Immature natural killer cell (primary cell): ENCODE data around the gene DST. TPM values are rescaled to one million over a fixed set of nuclear protein-coding genes. Genes with fewer than 3 reads are reported as not detected.

Source experiments
- DNase-seq, 3 donors: peaks; one replicate each; pipeline ENCODE4 v3.0.0; 2022; ENCODE audit warnings: mixed read lengths in 1 of 3
- H3K27ac Mint-ChIP-seq, 6 donors: one replicate each; pipeline ENCODE4 v1.8.0; 2020; ENCODE audit warnings: mixed read lengths in 6 of 6, mild to moderate bottlenecking in 5 of 6, inconsistent platforms in 4 of 6, moderate library complexity in 3 of 6
- H3K27me3 Mint-ChIP-seq, 3 donors: one replicate each; pipeline ENCODE4 v1.8.0; 2020 to 2021; ENCODE audit warnings: low read depth in 3 of 3, mild to moderate bottlenecking in 3 of 3, mixed read lengths in 3 of 3, moderate library complexity in 3 of 3, inconsistent platforms in 1 of 3
- H3K36me3 Mint-ChIP-seq, 3 donors: one replicate each; pipeline ENCODE4 v1.8.0; 2020; ENCODE audit warnings: mixed read lengths in 3 of 3, inconsistent platforms in 2 of 3, mild to moderate bottlenecking in 2 of 3
- H3K4me1 Mint-ChIP-seq, 2 donors: one replicate each; pipeline ENCODE4 v1.8.0; 2020; ENCODE audit warnings: inconsistent platforms in 2 of 2, mild to moderate bottlenecking in 2 of 2, mixed read lengths in 2 of 2, moderate library complexity in 1 of 2
- H3K4me3 Mint-ChIP-seq, 5 donors: one replicate each; pipeline ENCODE4 v1.8.0; 2020; ENCODE audit warnings: mild to moderate bottlenecking in 5 of 5, mixed read lengths in 5 of 5, inconsistent platforms in 3 of 5, moderate library complexity in 3 of 5
- H3K9me3 Mint-ChIP-seq, 6 donors: one replicate each; pipeline ENCODE4 v1.8.0; 2020; ENCODE audit warnings: mild to moderate bottlenecking in 6 of 6, mixed read lengths in 6 of 6, inconsistent platforms in 4 of 6, moderate library complexity in 3 of 6
- polyA plus RNA-seq, 3 donors: library from polyadenylated mRNA; unstranded; fragments of 300-500 nt; fragmentation: Illumina TruSeq; gene quantifications; one replicate each; pipeline ENCODE4 v1.2.3, GENCODE V29; 2021

The DST gene
- polyA plus RNA-seq, 3 donors from 2014 or later: 0.13 to 4.6 (median 0.99) TPM

DNA sequence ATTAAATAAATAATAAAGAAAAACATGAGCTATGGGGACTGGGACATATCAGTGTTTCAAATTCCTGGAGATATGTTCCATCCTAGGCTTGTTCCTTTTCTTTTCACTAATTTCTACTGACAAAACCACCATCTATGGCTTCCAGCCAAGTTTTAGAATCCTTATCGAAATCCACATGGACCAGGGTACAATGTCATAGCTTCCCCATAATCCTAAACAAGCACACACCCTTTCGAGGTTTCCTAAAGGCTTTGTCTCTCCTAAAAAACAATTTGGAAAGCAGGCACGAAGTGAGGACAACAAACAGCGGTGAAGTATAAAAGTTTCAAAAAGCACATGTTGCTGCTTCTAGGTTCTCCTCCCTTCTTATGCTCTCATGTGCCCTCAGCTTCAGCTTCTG is 13.3 kb upstream of the DST start:
- Mint-ChIP-seq H3K27me3 (peaks cover 0 to 5% (median 2%) of the 10 kb centered on the region in 3 donors), H3K4me1 (no peaks in the 10 kb centered on the region), H3K27ac (no peak overlapping the region), H3K4me3 (no peak overlapping the region), H3K36me3 (no peaks in the 10 kb centered on the region), H3K9me3 (peaks cover 0 to 6% (median 0%) of the 10 kb centered on the region in 6 donors)
- DNase-seq: no peak

DNA sequence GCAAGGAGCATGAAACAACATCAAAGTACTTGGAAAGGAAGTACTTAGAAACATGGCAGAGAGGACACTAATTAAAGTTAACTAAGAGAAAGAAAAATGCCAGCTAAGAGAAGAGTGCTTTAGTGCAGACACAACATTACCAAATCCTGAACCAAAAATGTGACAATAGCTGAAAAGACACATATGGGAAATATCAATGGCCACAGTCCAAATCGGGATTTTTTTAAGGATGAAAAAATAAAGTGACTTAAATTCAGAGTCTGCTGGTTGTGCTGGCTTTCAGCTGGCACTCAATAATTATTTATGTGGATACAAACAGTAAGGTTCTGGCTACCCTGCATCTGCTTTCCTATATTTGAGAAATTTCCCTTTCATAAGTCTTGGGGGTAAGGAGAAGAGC is 12.6 kb upstream of the DST start:
- no peak for DNase-seq
- H3K27ac Mint-ChIP-seq: no peak overlapping the region
- H3K4me1 Mint-ChIP-seq: no peaks in the 10 kb centered on the region
- peaks cover 0 to 5% (median 2%) of the 10 kb centered on the region in 3 donors for H3K27me3 Mint-ChIP-seq
- no peak overlapping the region for H3K4me3 Mint-ChIP-seq
- H3K9me3 Mint-ChIP-seq: peaks cover 0 to 6% (median 0%) of the 10 kb centered on the region in 6 donors
- H3K36me3 Mint-ChIP-seq: no peaks in the 10 kb centered on the region

- no peak for DNase-seq
- H3K27ac Mint-ChIP-seq: no peak overlapping the region
- H3K4me1 Mint-ChIP-seq: no peaks in the 10 kb centered on the region
- peaks cover 0 to 5% (median 2%) of the 10 kb centered on the region in 3 donors for H3K27me3 Mint-ChIP-seq
- H3K4me3 Mint-ChIP-seq: no peak overlapping the region
- no peaks in the 10 kb centered on the region for H3K36me3 Mint-ChIP-seq
- H3K9me3 Mint-ChIP-seq: peaks cover 0 to 5% (median 0%) of the 10 kb centered on the region in 6 donors
These were observed 10.3 kb upstream of the DST start for GRCh38 chr6:56652994-56653393.

DNA sequence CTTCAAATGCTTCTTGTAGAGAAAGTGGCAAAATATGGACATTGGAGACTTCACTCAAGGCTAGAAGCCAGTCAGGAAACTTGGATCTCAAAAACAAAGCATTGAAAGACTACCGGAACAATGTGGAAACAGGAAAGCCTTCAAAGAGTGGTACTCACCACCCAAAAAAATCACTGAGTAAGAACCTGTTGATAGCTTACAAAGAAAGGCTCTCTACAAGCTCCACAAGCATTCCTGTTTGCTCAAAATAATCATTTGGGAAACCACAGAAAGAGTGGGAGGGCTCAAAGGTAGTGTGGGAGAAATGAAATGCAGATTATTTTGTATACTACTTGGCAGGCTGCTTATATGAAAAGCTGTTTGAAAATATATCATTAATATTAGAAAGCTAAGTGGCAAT is 9.5 kb upstream of the DST start:
- Mint-ChIP-seq H3K27ac (no peak overlapping the region), H3K9me3 (peaks cover 0 to 5% (median 0%) of the 10 kb centered on the region in 6 donors), H3K27me3 (peaks cover 0 to 5% (median 2%) of the 10 kb centered on the region in 3 donors), H3K4me1 (no peaks in the 10 kb centered on the region), H3K4me3 (no peak overlapping the region), H3K36me3 (no peaks in the 10 kb centered on the region)
- no peak for DNase-seq

GRCh38 chr6:56650191-56650590 is 7.5 kb upstream of the DST start:
- Mint-ChIP-seq H3K27ac (no peak overlapping the region), H3K9me3 (peaks cover 0 to 5% (median 0%) of the 10 kb centered on the region in 6 donors), H3K4me1 (no peaks in the 10 kb centered on the region), H3K27me3 (peaks cover 0 to 4% (median 0%) of the 10 kb centered on the region in 3 donors), H3K36me3 (no peaks in the 10 kb centered on the region), H3K4me3 (no peak overlapping the region)
- no peak for DNase-seq

DNA sequence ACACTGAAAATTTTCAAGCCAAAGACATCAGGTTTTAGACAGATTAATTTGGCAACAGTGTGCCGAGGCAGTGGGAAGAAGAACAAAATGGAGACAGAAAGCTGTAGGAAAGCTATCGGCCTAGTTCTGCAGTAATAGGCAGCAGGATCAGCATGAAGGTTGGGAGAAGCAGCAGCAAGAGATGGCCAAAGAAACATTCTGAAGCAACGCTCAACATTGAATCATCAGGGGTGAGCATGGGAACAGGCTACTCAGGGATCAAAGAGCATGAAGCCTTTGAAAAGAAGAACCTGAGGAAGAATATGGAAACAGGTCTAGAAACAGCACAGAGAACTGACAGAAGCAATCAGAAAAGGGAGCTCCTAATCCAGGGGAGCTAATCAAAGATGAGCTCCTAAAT is 7.1 kb upstream of the DST start:
- Mint-ChIP-seq H3K27me3 (peaks cover 0 to 4% (median 0%) of the 10 kb centered on the region in 3 donors), H3K4me3 (no peak overlapping the region), H3K9me3 (peaks cover 0 to 5% (median 0%) of the 10 kb centered on the region in 6 donors), H3K27ac (no peak overlapping the region), H3K4me1 (no peaks in the 10 kb centered on the region), H3K36me3 (no peaks in the 10 kb centered on the region)
- no peak for DNase-seq

DNA sequence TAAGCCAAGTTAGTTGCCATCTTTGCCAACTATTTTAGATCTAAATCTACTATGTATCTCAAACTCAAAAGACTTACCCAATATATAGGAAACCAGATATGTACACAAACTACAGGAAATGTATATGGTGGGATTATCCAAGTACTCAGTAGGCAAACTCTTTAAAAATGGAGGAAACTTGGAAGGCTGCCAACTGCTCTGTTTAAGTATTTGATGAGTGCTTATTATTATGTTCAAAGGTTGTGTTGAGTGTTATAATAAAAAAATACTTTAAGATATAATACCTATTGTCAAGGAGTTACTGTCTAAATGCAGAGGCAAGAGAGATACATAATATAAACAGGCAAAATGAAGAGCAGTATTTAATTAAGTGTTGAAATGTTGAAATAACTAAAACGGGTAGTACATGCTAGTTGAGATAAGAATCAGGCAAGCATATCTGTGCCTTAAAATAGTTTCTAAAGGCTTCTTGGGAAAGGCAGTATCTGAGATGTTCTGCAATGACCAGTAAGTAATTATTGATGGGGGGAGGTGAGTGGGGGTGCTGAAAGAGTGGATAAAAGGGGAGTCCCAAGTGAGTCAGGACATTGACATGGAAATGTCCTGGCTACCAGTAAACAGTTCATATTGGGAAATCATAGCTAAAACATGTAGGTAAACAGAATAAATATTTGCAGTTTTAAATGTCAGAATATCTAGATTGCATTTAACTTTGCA is 6.5 kb upstream of the DST start:
- H3K4me3 Mint-ChIP-seq: no peak overlapping the region
- no peak overlapping the region for H3K27ac Mint-ChIP-seq
- peaks cover 0 to 5% (median 0%) of the 10 kb centered on the region in 6 donors for H3K9me3 Mint-ChIP-seq
- no peaks in the 10 kb centered on the region for H3K4me1 Mint-ChIP-seq
- DNase-seq: no peak
- no peaks in the 10 kb centered on the region for H3K36me3 Mint-ChIP-seq
- peaks cover 0 to 2% (median 0%) of the 10 kb centered on the region in 3 donors for H3K27me3 Mint-ChIP-seq

- Mint-ChIP-seq H3K4me1 (no peaks in the 10 kb centered on the region), H3K9me3 (peaks cover 0 to 5% (median 0%) of the 10 kb centered on the region in 6 donors), H3K27me3 (no peaks in the 10 kb centered on the region), H3K27ac (no peak overlapping the region), H3K36me3 (no peaks in the 10 kb centered on the region), H3K4me3 (no peak overlapping the region)
- DNase-seq: no peak
These were observed 4.6 kb upstream of the DST start for GRCh38 chr6:56647172-56647762.

- no peak for DNase-seq
- no peaks in the 10 kb centered on the region for H3K36me3 Mint-ChIP-seq
- no peak overlapping the region for H3K27ac Mint-ChIP-seq
- H3K4me3 Mint-ChIP-seq: no peak overlapping the region
- no peaks in the 10 kb centered on the region for H3K4me1 Mint-ChIP-seq
- H3K9me3 Mint-ChIP-seq: no peaks in the 10 kb centered on the region
- no peaks in the 10 kb centered on the region for H3K27me3 Mint-ChIP-seq
These were observed 1.7 kb upstream of the DST start for GRCh38 chr6:56644366-56644765.

DNA sequence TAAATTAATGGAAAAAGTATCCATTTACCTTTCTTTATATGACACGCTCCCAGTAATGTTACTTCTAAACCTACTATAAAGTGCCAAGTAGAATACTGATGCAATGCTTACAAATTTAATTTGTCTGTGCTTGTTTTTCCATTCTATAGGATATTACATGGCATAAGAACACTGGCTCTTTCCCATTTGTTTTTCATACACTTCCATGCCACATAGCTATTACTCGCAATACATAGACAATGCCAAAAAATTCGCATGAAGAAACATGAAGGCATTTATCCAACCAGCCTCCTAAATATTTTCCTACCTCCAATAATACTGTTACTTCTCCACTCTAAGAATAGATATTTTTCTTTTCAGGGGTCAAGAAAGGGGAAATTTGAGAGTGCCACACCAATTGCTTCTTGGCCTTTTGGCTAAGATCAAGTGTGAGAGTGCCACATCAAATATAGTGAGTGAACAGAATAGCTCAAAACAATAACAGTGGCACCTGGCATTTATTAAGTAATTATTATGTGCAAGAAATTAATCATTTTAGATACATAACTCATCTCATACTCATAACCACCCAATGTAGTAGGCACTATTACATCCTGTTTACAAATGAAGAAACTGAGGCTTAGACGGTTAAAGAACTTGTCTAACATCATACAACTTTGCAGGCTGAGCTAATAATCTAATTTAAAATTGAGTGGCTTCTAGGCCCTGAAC is 845 bp upstream of the DST start:
- H3K36me3 Mint-ChIP-seq: no peaks in the 10 kb centered on the region
- H3K4me3 Mint-ChIP-seq: no peak overlapping the region
- no peak for DNase-seq
- H3K27me3 Mint-ChIP-seq: no peaks in the 10 kb centered on the region
- no peaks in the 10 kb centered on the region for H3K4me1 Mint-ChIP-seq
- H3K9me3 Mint-ChIP-seq: no peaks in the 10 kb centered on the region
- no peak overlapping the region for H3K27ac Mint-ChIP-seq

DNA sequence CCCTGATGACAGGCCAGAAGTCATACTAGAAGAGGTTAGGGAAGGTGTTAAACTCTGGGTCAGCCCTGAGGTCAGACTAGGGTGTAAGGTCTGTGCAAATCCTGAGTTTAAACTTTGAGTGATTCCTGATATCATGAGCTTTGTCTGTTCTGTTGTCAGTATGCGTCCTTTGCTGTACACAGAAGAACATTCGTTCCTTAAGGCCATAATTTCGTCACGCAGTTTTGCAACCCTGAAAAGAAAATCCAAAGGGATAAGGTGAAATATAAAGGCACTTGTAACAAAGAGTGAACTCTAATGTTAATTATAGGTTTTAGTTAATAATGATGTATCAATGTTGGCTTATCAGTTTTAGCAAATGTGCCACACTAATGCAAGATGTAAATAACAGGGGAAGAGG is 2.3 kb downstream of the DST start:
- Mint-ChIP-seq H3K27me3 (no peaks in the 10 kb centered on the region), H3K27ac (no peak overlapping the region), H3K9me3 (no peaks in the 10 kb centered on the region)

GRCh38 chr6:56638760-56639159 is 3.9 kb downstream of the DST start:
- no peak overlapping the region for H3K4me3 Mint-ChIP-seq
- H3K27ac Mint-ChIP-seq: no peak overlapping the region
- no peak for DNase-seq

More for the DNA sequence above, 2.3 kb downstream of the DST start:
- no peaks in the 10 kb centered on the region for H3K36me3 Mint-ChIP-seq
- DNase-seq: no peak
- no peaks in the 10 kb centered on the region for H3K4me1 Mint-ChIP-seq
- no peak overlapping the region for H3K4me3 Mint-ChIP-seq

GRCh38 chr6:56637640-56638039 is 5.0 kb downstream of the DST start:
- no peaks in the 10 kb centered on the region for H3K9me3 Mint-ChIP-seq
- no peak overlapping the region for H3K4me3 Mint-ChIP-seq
- H3K27me3 Mint-ChIP-seq: no peaks in the 10 kb centered on the region
- no peak for DNase-seq
- H3K36me3 Mint-ChIP-seq: no peaks in the 10 kb centered on the region
- no peak overlapping the region for H3K27ac Mint-ChIP-seq
- H3K4me1 Mint-ChIP-seq: no peaks in the 10 kb centered on the region

More at GRCh38 chr6:56638760-56639159, 3.9 kb downstream of the DST start:
- H3K36me3 Mint-ChIP-seq: no peaks in the 10 kb centered on the region
- no peaks in the 10 kb centered on the region for H3K27me3 Mint-ChIP-seq
- H3K9me3 Mint-ChIP-seq: no peaks in the 10 kb centered on the region
- H3K4me1 Mint-ChIP-seq: no peaks in the 10 kb centered on the region

GRCh38 chr6:56628105-56628504 is 14.6 kb downstream of the DST start:
- Mint-ChIP-seq H3K4me3 (no peak overlapping the region), H3K27me3 (no peaks in the 10 kb centered on the region), H3K27ac (no peak overlapping the region), H3K9me3 (no peaks in the 10 kb centered on the region), H3K36me3 (no peaks in the 10 kb centered on the region), H3K4me1 (no peaks in the 10 kb centered on the region)
- no peak for DNase-seq
